NCI-H510A treated with DMSO at 0.1 percent for 48 hours (cell line): ENCODE data around the gene CLCN6.

ENCODE experiments used
- DNase-seq: peaks from one replicate; lab custom pipeline; 2025; lab: John Stamatoyannopoulos, UW

CLCN6 gene

DNA sequence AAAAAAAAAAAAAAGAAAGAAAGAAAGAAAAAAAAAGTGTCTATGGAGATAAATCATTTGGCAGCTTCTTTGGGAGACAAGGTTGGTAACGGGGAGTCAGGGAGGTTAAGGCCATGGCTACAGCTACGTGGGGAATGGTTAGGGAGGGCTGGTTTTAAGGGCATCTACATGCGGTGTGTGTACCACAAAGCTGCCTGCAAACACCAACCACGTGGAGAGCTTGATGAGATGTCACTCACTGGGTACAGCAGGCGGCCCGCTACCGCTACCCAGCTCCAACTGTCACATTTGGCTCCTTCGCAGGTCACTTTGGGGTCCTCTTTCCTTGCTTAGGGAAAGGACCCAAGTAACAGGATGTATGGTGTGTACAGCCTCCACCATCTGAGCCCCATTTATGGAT is 48.5 kb downstream of the CLCN6 start:
- no peak for DNase-seq

DNA sequence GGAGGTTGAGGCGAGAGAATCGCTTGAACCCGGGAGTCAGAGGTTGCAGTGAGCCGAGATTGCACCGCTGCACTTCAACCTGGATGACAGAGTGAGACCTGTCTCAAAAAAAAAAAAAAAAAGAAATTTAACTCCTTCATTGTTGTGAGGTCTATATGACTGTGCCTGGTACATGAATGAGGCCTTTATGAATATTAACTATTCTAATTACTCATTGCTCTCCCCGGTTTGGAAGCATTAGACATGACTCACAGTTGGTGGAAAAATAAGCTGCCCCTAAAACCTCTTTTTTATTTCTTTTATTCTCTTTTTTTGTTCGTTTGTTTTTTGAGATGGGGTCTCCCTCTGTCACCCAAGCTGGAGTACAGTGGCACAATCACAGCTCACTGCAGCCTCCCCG is 49.4 kb downstream of the CLCN6 start:
- DNase-seq, result no peak

DNA sequence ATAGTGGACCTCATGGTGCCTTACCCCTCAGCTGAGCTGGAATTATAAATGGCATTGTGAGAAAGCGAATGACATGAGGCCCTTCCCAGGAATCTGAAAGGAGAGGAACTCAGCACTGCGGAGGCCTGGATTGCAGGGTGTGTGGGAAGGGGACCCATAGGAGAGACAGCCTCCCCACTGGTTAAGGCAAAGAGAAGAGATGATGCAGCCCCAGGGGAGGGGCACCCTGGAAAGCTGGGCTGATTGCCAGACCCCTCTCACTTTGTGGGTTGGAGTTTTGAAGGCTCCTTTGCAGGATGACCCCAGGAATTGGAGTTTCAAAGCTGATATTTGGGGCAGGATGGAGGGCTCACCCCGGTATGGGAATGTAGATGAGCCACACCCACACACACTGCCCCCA is 50.7 kb downstream of the CLCN6 start:
- DNase-seq, result no peak

DNA sequence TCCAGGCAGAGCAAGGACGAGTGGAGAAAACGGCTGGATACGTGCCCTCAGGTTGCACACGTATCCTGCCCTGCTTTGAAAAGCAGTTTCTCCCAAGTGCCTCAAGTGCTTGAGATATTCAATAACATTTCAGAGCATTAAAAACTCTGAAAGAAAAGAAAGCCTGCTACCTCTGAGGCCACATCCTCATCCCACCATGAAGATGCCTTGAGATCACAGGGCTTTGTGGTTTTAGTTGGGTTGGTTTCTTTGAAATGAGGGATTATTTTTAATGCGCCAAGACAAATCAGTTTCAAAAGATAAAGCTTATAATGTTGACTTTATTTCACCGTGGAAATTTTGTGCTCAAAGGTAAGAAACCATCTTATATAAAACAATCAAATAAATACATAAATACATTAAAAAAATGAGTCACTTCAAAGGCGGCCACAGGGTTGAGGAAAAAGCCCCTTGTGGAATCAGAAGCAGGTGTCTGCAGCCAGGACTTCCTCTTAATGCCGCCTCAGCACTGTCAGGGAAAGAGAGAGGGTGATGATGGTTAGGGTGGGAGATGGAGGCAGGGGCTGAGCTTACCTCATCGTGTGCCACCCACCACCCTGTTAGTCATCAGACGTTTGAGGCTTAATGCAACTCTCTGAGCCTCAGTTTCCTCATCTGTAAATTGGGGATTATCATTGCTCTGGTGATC is 51.3 kb downstream of the CLCN6 start:
- DNase-seq, result no peak

DNA sequence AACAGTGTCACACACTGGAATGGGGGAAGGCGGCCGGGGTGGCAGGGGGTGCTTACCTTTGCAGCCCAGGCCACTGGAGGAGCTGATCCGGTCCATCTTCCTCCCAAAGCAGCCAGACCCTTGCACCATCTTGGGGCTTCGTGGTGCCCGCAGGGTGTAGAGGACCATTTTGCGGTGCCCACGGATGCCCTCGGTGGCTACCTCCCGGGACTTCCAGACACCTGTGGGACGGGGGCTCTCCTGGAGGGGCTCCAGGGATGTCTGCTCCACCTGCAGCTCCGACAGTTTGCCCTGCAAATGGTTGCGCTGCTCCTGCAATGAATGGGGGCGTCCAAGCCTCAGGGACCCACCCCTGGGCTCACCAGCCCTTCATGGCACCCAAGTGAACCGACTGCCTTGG is 52.2 kb downstream of the CLCN6 start:
- no peak for DNase-seq

DNA sequence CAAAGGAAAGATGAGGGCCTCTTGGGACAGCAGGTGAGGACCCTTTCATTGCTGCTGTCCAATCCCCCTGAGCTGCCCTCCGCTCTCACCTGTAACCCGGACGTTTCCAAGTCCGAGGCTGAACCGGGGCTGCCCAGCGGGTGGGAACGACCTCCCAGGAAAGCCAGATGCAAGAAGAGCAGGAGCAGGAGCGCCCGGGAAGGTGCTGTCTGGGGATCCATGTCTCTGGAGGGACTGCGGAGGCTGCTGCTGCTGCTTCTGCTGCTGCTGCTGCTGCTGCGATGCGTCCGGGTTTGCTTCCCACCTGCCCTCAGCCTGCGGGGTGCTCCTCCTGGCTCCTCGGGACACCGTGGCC is 52.6 kb downstream of the CLCN6 start, which contains the start of gene NPPB:
Gene NPPB, minus strand, starts transcription at position 333 of the 355 bp plus-strand sequence. Its CDS starts 112 bp downstream, at position 221.
- DNase-seq, result no peak

DNA sequence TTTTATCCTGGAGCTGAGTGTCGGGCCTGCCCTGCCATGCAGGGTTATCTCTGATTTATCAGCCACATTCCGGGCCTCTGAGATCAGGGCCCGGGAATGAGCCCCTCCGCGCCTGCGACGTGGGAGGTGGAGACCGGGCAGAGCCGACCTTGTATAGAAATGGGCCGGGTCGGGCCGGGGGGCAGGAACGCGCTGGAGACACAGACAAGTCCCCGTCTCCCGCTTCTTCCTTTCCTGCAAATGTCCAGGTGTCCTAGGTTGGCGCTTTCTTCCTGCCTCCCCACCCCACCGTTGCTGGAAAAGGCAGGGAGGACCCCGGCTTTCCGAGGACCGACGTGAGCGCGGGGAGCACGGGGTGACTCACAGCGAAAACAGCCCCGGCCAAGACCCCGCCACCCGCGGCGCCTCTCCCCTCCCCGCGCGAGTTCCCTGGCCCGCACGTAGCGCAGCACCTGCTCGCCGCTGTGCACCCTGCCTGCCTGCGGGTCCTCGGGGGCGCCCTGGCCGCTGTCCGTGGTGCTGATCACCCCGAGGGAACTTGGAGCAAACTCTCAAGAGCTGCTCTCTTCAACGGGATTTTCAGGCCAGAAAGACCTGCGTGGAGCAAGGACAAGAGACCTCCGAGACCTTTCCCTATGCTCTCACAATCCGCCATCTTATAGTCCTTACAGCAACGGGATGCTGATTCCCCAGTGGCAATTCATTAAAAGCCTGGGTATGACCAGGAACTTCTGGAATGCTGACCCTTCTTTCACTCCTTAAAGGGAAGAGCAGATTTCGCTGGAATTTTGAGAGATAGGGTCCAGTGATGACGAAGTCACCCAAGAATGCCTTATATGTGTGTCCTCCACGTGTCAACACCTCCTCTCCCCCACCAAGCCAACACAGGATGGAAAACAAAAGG is 53.2 kb downstream of the CLCN6 start:
- DNase-seq, result no peak

DNA sequence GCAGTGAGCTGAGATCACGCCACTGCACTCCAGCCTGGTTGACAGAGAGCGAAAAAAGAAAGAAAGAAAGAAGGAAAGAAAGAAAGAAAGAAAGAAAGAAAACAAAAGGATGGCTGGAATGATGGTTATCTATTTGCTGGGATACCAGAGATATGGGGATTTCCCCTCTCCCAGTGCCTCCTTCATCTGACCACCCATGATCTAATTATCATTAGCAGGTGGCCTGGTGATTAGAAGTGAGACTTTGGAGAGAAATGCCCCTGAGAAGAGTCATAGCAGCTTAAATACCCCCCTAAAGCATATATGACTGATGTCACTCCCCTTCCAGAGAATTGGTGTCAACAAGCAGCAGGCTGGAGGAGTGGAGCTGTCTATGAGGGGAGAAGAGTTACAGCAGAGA is 54.1 kb downstream of the CLCN6 start:
- DNase-seq, result no peak

DNA sequence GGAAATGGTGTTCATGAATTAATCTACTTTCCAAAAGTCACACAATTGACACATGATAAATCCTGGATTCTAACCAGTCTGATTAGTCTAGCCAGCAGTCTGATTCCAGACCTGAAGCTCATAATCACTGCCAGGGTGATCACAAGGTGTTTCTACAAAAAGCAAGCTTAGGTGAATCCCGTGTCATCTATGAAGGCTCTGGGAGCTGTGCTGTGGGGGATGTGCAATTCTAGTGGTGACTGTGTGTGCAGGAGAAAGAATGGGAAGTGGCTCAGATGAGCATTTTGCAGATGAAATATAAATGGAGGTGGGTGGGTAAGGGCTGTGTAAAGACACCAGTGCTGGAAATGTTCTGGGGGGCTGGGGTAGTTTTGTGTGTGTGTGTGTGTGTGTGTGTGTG is 54.6 kb downstream of the CLCN6 start:
- no peak for DNase-seq

DNA sequence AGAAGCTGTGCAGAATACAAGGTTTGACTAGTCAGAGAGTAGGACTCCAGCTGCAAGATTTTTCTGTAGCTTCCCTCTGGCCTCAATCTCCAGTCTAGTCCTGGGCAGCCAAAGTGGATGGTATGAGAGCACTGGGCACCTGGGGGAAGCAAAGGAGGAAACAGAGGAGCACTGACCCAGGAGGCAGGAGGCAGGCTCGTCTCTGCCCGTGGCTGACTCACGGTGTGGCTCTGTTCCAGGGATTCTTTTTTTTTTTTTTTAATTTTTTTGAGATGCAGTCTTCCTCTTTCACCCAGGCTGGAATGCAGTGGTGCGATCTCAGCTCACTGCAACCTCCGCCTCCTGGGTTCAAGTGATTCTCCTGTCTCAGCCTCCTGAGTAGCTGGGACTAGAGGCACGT is 56.9 kb downstream of the CLCN6 start:
- DNase-seq, result no peak

DNA sequence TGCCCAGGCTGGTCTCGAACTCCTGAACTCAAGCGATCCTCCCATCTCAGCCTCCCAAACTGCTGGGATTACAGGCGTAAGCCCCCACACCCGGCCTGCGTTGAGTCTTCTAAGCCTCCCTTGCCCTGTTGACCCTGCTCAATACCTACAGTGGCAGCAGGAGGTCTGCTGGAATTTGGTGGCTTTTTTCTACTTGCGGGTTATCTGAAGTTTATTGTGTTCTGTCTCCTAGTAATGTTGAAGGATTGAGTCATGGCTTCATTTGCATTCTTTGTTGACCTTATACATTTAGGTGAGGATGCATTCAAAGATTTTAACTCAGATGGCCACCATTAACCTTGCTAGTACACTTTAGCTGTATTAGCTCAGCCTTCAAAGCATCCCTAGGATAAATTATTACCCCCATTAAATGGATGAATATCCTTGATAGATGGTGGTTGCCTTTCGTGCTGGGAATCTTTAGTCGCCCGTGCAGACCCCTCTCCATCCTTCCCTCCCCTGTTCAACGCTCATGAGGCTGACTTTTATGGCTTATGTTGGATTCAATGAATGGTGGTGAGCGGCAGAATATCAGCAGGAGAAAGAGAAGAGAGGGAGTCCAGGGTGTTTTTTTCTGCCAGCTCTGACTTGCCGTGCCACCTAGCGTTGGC is 62.5 kb downstream of the CLCN6 start:
- DNase-seq, result no peak

DNA sequence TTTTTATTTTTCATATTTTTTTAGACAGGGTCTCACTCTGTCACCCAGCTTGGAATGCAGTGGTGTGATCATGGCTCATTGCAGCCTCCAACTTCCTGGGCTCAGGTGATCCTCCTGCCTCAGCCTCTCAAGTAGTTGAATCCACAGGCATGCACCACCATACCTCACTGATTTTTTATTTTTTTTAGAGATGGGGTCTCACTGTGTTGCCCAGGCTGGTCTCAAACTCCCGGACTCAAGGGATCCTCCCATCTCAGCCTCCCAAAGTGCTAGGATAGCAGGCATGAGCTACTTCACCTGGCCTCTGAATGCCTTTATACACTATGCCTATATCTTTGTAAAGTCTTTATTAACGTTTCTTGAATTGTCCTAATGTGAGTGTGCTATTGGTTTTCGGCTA is 63.1 kb downstream of the CLCN6 start:
- no peak for DNase-seq

DNA sequence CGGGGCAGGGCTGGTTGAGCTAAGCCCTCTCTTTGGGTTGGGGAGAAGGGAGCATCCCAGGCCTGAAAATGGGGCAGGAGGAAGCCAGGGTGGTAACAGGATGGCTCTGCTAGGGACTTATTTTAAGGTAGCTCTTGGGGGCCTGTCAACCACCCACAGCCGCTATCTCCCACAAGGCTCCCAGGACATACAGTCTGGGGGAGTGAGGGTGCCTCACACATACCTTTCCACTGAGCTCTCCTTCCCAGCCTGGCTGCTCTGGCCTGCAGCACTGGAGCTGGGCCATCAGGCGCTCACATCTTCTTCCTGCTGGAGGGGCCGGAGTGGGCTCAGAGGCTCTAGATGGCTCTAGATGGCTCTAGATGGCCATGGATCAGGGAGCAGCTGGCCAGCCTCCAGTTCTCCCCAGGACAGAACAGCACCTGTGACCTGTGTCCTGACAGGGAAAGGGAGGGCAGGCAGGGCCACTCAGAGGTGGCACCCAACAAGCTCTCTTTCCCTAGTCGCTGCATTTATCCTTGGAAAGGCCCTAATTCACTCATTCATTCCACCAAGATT is 63.7 kb downstream of the CLCN6 start:
- no peak for DNase-seq

DNA sequence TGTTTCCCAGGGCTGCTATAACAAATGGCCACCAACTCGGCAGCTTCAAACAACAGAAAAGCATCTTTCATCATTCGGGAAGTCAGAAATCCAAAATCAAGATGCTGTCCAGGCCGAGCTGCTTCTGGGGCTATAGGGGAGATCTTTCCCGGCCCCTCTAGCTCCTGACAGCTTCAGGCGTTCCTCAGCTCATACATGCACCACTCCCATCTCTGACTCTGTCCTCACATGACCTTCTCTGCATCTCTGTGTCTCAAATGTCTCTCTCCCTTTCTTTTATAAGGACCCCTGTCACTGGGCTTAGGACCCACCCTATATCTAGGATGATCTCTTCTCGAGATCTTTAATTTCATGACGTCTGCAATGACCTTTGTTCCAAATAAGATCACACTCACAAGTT is 66.6 kb downstream of the CLCN6 start:
- no peak for DNase-seq

DNA sequence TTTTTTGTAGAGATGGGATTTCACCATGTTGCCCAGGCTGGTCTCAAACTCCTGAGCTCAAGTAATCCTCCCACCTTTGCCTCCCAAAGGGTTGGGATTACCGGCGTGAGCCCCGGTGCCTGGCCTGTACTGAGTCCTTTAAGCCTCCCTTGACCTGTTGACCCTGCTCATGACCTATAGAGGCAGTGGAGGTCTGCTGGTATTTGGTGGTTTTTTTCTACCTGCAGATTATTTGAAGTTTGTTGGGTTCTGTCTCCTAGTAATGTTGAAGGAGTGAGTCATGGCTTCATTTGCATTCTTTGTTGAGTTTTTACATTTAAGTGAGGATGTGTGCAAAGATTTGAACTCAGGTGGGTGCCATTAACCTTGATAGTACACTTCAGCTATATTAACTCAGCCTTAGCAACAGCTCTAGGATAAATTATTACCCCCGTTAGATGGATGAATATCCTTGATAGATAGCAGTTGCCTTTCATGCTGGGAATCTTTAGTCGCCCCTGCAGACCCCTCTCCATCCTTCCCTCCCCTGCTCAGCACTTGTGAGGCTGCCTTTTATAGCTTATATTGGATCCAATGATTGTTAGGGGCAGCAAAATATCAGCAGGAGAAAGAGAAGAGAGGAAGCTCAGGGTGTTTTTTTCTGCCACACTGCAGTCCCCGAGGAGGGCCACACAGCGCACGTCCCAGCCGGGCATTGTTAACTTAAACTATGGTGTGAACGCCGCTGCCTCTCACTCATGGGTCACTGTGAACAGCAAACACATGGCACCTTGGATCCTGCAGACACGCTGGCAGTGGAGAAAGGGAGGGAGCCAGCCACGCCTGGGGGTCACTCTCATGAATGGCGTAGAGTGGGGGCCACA is 67.6 kb downstream of the CLCN6 start:
- no peak for DNase-seq

DNA sequence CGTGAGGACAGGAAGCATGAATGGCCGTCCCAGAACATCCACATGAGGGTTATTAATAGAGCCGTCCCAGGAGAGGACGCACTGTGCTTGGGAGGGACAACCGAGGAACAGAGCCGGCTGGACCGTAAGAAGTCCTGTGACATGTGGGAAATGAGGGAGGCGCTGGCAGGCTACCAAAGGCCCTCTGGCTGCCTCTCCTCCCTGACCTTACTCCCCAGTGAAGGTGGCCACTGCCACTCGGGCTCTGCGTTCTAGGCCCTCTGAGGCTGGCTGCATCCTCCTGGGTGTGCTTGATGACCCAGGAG is 68.2 kb downstream of the CLCN6 start:
- DNase-seq, result no peak

DNA sequence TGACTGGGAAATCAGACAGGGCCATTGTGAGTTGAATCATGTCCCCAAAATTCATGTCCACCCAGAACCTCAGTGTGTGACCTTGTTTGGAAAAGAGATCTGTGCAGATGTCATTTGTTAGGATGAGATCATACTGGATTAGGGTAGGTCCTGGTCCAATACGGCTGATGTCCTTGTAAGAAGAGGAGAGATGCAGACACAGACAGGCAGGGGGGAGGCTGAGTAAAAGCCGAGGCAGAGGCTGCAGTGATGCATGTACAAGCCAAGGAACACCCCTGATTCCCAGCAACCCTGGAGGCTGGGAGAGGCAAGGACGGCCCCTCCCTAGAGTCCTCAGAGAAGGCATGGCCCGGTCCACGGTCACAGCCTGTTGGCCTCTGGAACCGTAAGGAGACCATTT is 68.6 kb downstream of the CLCN6 start:
- no peak for DNase-seq

DNA sequence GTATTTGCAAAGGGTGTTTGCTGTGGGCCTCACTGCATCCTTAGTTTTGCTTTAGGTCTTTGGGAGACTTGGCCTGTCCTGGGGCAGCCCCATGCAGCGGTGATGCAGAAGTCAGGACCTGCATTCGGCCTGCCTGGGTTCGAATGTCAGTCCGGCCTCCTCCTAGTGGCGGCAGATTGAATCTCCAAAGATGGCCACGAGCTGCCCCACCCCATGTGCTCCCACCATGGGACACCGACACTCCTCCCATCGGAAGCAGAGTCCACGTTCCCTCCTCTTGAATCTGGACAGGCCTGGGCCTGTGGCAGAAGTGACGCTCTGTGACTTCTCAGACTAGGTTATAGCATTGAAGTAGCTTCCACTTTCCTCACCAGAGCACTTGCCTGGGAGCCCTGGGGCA is 69.1 kb downstream of the CLCN6 start:
- no peak for DNase-seq

DNA sequence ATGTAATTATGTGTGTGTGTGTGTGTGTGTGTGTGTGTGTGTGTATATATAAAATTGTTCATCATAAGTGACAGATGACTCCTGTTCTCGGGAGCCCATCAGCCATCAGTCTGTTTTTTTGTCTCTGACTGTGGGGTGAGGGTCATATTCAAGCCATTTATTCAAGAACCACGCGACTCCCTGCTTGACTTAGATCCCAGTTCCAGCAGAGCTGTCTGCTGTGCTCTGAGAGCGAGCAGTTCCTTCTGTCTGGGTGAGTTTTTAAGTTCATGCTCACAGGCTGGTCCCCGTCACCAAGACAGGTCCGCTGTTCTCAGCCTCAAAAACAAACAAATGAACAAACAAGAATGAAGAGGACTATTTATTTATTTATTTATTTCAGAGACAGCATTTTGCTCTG is 71.1 kb downstream of the CLCN6 start:
- DNase-seq, result no peak

DNA sequence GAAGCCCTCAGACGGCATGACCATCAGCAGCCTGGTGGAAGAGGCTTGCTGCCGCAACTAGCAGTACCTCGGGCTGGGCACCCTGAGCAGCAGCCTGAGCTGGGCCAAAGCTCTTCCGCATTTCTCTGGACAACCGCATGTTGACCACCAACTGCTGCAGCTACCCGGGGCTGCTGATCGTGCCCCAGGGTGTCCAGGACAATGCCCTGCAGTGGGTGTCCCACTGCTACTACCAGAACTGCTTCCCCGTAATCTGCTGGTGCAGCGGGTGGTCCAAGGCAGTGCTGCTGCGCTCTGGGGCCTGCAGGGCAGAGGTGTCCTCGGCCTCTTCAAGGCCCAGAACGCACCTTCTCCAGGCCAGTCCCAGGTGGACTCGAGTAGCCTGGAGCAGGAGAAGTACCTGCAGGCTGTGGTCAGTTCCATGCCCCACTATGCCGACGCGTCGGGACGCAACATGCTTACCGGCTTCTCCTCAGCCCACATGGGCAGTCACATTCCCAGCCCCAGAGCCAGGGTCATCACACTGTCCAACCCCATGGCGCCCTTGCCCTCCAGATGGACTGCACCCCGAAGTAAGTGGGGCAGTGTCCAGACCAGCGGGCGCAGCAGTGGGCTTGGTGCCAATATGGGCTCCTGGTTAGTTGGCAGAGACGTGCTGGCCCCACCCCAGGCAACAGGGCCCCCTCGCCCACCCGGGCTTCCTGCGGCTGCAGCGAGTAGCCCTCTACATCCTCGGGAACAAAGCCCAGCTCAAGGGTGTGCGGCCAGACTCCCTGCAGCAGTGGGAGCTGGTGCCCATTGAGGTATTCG is 72.3 kb downstream of the CLCN6 start:
- DNase-seq, result no peak

DNA sequence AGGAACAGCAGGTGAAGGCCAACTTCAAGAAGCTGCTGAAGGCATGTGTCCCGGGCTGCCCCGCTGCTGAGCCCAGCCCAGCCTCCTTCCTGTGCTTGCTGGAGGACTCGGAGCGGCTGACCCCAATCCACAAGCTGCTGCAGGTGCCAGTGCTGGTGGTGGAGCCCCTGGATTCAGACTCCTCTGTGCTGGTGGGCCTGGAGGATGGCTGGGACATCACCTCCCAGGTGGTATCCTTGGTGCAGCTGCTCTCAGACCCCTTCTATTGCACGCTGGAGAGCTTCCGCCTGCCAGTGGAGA is 72.8 kb downstream of the CLCN6 start:
- DNase-seq, result no peak
